Ectodermal cell (in vitro differentiated cells): ENCODE data around the gene MAST1.
A peak's percentile ranks its signal among the peaks of the same experiment; 100 is the strongest.
"Not testable (repeated sequence)": the region's sequence is repeated elsewhere in the genome, so short reads cannot be mapped to it uniquely, and the experiment has no call there.

Experiments used
- H3K27ac ChIP-seq: 2 replicates; pipeline ENCODE4 v1.7.0; 2013; ENCODE audit warnings: mild to moderate bottlenecking, low read depth, low read length; ENCODE audit not compliant: insufficient read depth, poor library complexity, severe bottlenecking
- H3K27me3 ChIP-seq: 2 replicates; pipeline ENCODE4 v1.7.0; 2013; ENCODE audit warnings: mild to moderate bottlenecking, low read length; ENCODE audit not compliant: insufficient read depth, control insufficient read depth, poor library complexity, severe bottlenecking
- H3K36me3 ChIP-seq: one replicate; pipeline ENCODE4 v1.7.0; 2013; ENCODE audit warnings: low read length; ENCODE audit not compliant: control insufficient read depth, insufficient read depth
- H3K4me1 ChIP-seq: one replicate; pipeline ENCODE4 v1.7.0; 2013; ENCODE audit warnings: low read length; ENCODE audit not compliant: control insufficient read depth, insufficient read depth
- H3K4me3 ChIP-seq: 2 replicates; pipeline ENCODE4 v1.7.0; 2013; ENCODE audit warnings: low read depth, low read length, control low read depth; ENCODE audit not compliant: insufficient read depth
- H3K9me3 ChIP-seq: 2 replicates; pipeline ENCODE4 v1.7.0; 2013; ENCODE audit warnings: mild to moderate bottlenecking, low read length, moderate library complexity; ENCODE audit not compliant: control insufficient read depth
- WGBS, 2 experiments: methylation state at CpG; one replicate each; pipeline ENCODE4 v1.1.7; 2013; ENCODE audit warnings: missing lambda C conversion rate in 2 of 2; 5-methylcytosine and 5-hydroxymethylcytosine counted together

Gene MAST1

GRCh38 chr19:12885749-12886650, 47.7 kb downstream of the MAST1 start:
- Histone ChIP-seq H3K36me3 (no peaks in the 10 kb centered on the region), H3K27me3 (peaks cover 75% of the 10 kb centered on the region), H3K4me3 (peak overlapping the region; percentile 22), H3K9me3 (no peaks in the 10 kb centered on the region), H3K27ac (no peak overlapping the region), H3K4me1 (peaks cover 5% of the 10 kb centered on the region)
- WGBS, 2 experiments: 7% methylated on average over 53 of the region's 53 CpGs

GRCh38 chr19:12886651-12886968, 48.3 kb downstream of the MAST1 start:
- H3K4me1 ChIP-seq: peaks cover 6% of the 10 kb centered on the region
- H3K27ac ChIP-seq: no peak overlapping the region
- H3K27me3 ChIP-seq: peaks cover 73% of the 10 kb centered on the region
- H3K36me3 ChIP-seq: no peaks in the 10 kb centered on the region
- no peaks in the 10 kb centered on the region for H3K9me3 ChIP-seq
- WGBS, 2 experiments: 78 to 79% methylated on average over 5 of the region's 5 CpGs
- H3K4me3 ChIP-seq: no peak overlapping the region

- Histone ChIP-seq H3K27ac (no peak within 1 kb of the TSS), H3K4me1 (peaks cover 11% of the 10 kb centered on the region), H3K27me3 (peaks cover 68% of the 10 kb centered on the region), H3K4me3 (peak within 1 kb of the TSS; percentile 22), H3K9me3 (no peaks in the 10 kb centered on the region), H3K36me3 (no peaks in the 10 kb centered on the region)
- WGBS, 2 experiments: 75% methylated on average over 17 of the region's 17 CpGs
These were observed 48.8 kb downstream of the MAST1 start, which contains the start of gene KLF1 for GRCh38 chr19:12886969-12887747. KLF1 (minus strand) TSS chr19:12887201; CDS start chr19:12887140, 61 bp downstream.

- Histone ChIP-seq H3K27me3 (peaks cover 58% of the 10 kb centered on the region), H3K27ac (no peak overlapping the region), H3K4me1 (peaks cover 11% of the 10 kb centered on the region), H3K4me3 (no peak overlapping the region), H3K36me3 (no peaks in the 10 kb centered on the region), H3K9me3 (no peaks in the 10 kb centered on the region)
- 70 to 74% methylated on average over 5 of the region's 5 CpGs for WGBS, 2 experiments
These were observed 49.8 kb downstream of the MAST1 start for GRCh38 chr19:12888006-12888603.

GRCh38 chr19:12890299-12890786, 52.0 kb downstream of the MAST1 start:
- WGBS, 2 experiments: 46 to 47% methylated on average over 10 of the region's 10 CpGs
- peaks cover 36% of the 10 kb centered on the region for H3K27me3 ChIP-seq
- peak overlapping the region; percentile 65 for H3K4me3 ChIP-seq
- H3K9me3 ChIP-seq, H3K4me1 ChIP-seq, H3K36me3 ChIP-seq: not testable (repeated sequence)
- H3K27ac ChIP-seq: peak overlapping the region; percentile 87

- peaks cover 6% of the 10 kb centered on the region for H3K4me1 ChIP-seq
- H3K27ac ChIP-seq: peak within 1 kb of the TSS; percentile 87
- peaks cover 29% of the 10 kb centered on the region for H3K27me3 ChIP-seq
- 1% methylated on average over 49 of the region's 49 CpGs for WGBS, 2 experiments
- no peaks in the 10 kb centered on the region for H3K9me3 ChIP-seq
- peak within 1 kb of the TSS; percentile 65 for H3K4me3 ChIP-seq
- H3K36me3 ChIP-seq: no peaks in the 10 kb centered on the region
These were observed 52.7 kb downstream of the MAST1 start, which contains the start of gene GCDH for GRCh38 chr19:12890787-12891552. GCDH (plus strand) TSS chr19:12891160; CDS start chr19:12891305, 145 bp downstream.

- 10 to 11% methylated on average over 26 of the region's 26 CpGs for WGBS, 2 experiments
- Histone ChIP-seq H3K27ac (no peak overlapping the region), H3K27me3 (peaks cover 23% of the 10 kb centered on the region)
These were observed 53.3 kb downstream of the MAST1 start for GRCh38 chr19:12891553-12892021.

GRCh38 chr19:12893582-12893981, 55.3 kb downstream of the MAST1 start:
- H3K9me3 ChIP-seq: no peaks in the 10 kb centered on the region
- peaks cover 6% of the 10 kb centered on the region for H3K36me3 ChIP-seq
- no peak overlapping the region for H3K4me3 ChIP-seq
- WGBS, 2 experiments: 94 to 97% methylated on average over 5 of the region's 5 CpGs
- peaks cover 3% of the 10 kb centered on the region for H3K27me3 ChIP-seq
- H3K4me1 ChIP-seq: peaks cover 6% of the 10 kb centered on the region
- H3K27ac ChIP-seq: no peak overlapping the region

More at GRCh38 chr19:12891553-12892021, 53.3 kb downstream of the MAST1 start:
- Histone ChIP-seq H3K4me1 (peaks cover 6% of the 10 kb centered on the region), H3K9me3 (no peaks in the 10 kb centered on the region), H3K36me3 (no peaks in the 10 kb centered on the region), H3K4me3 (peak overlapping the region; percentile 65)

GRCh38 chr19:12896460-12896859, 58.1 kb downstream of the MAST1 start:
- Histone ChIP-seq H3K4me1 (peaks cover 6% of the 10 kb centered on the region), H3K27me3 (no peaks in the 10 kb centered on the region), H3K36me3 (peaks cover 6% of the 10 kb centered on the region), H3K4me3 (no peak overlapping the region), H3K27ac (no peak overlapping the region), H3K9me3 (no peaks in the 10 kb centered on the region)
- WGBS, 2 experiments: 94 to 96% methylated on average over 17 of the region's 17 CpGs
